RPMI7951 (cell line): ENCODE measurements around the gene TTC22. TPM values are rescaled to one million over a fixed set of nuclear protein-coding genes. Genes with fewer than 3 reads are reported as not detected.

Experiments
- DNase-seq: peaks from one replicate; pipeline ENCODE4 v3.0.0-alpha.2; 2012; ENCODE audit warnings: low read depth
- total RNA-seq: library from RNA; depleted of rRNA; stranded (reverse); fragments of >200 nt; shearing (Covaris generic); gene quantifications from 2 replicates; pipeline ENCODE4 v1.2.3, GENCODE V29; 2014

Gene TTC22
- total RNA-seq, 1 experiment from 2014 or later, result not detected

DNA sequence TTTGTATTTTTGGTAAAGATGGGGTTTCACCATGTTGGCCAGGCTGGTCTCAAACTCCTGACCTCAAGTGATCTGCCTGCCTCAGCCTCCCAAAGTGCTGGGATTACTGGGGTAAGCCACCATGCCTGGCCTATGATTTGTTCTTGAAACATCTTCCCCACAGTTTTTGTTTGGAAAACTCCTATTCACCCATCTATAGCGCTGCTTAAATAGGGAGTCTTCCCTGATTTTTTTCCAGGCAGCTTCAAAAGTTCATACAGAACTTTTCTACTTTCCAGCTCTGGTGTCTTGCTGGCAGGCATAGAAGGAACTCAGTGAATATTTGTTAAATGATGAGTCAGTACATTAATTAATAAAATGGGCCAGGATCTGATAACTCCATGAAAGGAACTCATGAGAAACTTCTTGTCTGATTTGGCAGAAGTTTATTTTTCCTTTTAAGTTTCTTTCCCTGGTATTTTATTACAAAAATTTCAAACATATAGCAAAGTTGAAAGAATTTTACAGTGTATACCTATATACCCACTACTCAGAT, 33.0 kb upstream of the TTC22 start:
- no peak for DNase-seq

DNA sequence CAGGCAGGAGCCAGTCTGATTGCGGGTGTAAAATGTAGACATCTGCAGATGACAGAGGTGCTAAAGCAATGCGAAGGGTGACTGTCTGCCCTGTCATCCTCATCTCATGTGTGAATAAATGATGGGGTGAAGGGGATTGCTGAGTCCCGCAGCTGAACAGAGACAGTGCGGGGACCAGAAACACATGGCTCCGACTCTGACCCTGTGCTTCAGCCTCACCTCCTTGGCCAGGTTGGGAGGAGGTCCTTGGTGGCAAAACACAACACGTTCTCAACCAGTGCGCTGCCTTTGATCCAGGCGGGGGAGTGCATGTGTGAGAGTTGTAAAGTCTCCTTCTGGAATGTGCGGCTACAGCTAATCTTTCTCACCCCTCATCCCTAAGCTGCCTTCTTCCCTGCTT, 32.0 kb upstream of the TTC22 start:
- no peak for DNase-seq

DNA sequence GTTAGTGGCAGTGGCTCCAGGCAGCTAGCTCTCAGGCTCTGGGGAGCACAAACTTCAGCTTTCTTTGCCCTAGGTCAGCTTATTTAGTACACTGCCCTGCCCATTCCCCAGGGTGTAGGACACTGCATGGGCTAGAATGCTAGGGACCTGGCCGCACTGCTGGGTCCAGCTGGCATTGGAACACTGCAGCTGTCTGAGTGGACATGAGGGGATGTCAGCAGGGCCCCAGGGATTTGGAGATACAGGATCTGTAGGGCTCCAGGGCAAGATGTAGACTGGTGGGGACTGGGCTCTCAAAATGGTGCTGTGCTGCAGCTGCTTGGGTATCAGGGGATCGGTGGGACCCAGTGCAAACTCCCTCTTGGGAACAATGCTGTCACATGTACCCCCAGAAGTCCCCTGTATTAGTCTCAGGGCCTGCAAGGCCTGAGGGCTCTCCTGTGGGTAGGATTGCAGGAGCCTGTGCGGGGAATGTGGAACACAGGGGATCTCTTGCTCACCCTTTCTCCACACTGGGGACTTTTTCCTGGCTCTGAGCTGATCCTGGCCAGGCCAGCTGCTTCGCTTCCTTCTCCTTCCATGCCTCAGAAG, 25.2 kb upstream of the TTC22 start:
- no peak for DNase-seq

DNA sequence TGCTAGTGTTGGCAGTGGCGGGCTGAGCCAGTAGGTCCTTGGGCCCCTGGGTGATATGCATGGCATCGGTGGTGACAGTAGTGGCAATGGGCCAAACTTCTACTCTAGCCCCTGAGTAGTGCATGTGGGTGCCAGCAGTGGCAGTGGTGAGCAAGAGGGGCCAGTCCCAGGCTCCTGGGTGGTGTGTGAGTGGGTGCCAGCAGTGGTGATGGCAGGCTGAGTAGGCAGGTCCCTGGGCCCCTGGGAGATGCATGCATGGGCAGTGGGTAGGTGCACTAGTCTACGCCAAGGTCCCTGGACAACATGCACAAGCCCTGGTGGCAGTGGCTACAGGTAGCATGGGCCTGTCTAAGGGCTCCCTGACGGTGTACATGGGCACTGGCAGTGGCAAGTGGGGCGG, 24.6 kb upstream of the TTC22 start:
- DNase-seq, result no peak

DNA sequence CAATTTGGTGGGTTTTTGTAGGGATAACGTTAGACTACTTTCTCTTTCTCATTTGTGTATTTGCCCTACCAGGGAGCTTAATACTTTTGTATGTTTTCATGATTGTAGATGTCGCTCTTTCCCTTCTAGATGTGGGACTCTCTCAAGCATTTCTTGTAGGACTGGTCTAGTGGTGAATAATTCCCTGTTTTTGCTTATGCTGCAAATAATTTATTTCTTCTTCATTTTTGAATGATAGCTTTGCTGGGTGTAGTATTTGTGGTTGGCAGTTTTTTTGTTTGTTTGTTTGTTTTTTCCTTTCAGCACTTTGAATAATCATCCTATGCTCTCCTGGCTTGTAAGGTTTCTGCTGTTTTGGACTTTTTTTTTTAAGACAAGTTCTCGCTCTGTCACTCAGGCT, 22.5 kb upstream of the TTC22 start:
- no peak for DNase-seq

DNA sequence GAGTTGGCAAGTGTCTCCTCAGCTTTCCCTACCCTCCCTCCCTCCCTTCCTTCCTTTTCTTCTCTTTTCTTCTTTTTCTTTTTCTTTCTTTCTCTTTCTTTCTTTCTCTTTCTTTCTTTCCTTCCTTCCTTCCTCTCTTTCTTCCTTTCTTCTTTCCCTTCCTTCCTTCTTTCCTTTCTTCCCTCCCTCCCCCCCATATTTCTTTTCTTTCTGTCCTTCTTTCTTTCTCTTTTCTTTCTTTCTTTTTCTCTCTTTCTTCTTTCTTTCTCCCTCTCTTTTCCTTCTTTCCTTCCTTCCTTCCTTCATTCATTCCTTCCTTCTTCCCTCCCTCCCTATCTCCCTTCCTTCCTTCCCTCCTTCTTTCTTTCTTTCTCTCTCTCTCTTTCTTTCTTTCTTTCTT, 18.6 kb upstream of the TTC22 start:
- no peak for DNase-seq

DNA sequence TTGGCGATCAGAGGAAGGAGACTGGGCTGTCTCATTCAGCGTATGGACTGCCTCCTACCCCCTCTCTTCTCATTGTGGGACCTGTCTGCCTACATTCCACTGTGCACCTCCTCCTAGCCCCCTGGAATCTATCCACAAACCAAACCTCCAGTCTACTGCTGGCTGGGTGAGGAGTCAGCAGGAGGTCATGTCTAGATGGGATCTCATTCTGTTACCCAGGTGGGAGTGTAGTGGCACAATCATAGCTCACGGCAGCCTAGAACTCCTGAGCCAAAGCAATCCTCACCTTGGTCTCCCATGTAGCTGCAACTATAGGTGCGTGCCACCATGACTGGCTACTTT, 18.0 kb upstream of the TTC22 start:
- DNase-seq, result no peak

DNA sequence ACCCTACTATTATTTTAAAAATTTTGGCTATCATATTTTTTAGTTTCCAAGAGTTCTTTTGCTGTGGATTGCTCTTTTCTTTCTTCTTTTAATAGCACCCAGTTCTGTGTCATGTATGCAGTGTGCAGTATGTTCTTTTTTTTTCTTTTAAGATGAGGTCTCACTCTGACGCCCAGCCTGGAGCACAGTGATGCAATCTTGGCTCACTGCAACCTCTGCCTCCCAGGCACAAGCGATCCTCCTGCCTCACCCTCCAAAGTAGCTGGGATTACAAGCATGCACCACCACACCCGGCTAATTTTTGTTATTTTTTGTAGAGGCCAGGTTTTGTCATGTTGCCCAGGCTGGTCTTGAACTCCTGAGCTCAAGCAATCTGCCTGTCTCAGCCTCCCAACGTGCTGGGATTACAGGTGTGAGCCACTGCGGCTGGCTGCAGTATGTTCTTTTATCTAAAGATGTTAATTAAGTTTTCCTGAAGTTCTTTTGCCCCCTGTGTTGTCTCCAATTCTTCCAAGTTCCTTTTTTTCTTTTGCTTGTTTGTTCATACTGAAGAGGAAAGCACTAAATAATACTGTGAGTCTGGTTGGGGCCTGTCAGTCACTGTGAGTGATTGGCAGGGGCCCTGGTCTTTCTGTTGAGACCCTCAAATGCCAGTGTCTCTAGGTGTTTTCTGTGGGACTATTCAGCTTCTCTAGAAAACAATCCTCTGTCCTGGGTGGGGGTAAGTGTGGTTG, 17.5 kb upstream of the TTC22 start:
- no peak for DNase-seq

DNA sequence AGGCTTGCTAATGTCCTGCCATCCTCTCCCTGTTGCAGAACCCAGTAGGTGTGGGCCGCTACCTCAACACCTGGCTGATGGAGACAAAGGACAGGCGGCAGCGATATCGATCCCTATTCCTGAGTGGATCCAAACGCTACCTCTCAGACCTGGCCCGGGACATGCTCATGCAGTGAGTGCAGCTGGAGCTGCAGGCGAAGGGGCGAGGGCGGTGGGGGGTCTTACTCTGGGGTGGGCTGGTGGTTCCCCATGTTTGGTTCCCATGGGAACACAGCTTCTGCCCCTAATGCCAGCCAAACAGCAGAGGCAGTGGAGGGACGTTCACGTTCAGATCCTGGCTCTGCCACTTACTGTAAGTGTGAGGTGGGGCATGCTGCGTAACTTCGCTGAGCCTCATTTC, 15.8 kb upstream of the TTC22 start:
- no peak for DNase-seq

DNA sequence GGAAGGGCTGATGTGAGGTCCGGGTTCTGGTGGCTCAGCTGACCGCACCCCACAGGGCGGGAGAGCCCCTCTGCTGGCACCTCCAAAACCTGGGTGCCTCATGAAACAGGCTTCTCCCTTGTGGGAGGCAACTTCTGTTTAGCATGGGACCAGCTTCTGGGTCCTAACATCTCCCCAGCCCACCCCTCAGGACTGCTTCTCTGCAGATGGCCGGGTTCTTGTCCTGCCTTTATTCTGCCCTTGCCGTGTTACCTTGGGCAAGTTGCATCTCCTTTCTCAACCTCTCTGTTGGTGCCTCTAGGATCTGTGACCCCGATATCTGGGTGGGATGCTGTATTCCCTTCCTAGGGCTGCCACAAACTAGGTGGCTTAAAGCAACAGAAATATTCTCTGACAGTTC, 15.0 kb upstream of the TTC22 start:
- DNase-seq, result no peak

DNA sequence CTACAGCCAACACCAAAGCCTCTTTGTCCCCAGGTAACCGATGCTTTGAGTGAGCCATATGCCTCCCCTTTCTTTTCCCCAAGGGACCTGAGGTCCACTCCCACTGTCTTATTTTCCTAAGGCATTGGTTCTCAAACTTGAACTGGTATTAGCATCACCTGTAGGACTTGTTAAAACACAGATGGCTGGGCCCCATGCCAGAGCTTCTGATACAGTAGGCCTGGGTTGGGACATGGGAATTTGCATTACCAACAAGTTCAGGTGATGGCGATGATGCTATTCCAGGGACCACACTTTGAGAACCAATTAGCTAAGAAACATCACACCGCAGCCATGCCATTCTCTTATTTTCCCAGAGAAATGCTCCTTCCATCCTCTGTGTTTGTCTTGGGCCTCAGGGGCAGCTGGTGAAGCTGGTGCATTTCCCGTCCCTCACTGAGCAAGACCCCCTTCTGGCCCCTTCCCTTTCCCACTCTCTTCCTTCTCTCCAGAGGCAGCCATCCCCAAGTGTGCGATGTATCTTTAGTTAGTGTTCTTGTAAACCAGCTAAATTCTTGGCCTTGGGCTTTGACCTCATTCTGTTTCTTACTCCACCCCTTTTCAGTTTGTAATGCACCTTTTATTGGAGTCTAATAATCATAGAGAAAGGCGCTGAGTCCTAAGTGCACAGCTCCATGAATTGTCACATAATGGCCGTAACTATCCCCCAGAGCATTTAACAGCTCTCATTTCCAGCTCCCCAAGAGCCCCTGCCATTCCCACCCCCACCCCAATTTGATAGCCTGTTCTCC, 14.2 kb upstream of the TTC22 start:
- no peak for DNase-seq

DNA sequence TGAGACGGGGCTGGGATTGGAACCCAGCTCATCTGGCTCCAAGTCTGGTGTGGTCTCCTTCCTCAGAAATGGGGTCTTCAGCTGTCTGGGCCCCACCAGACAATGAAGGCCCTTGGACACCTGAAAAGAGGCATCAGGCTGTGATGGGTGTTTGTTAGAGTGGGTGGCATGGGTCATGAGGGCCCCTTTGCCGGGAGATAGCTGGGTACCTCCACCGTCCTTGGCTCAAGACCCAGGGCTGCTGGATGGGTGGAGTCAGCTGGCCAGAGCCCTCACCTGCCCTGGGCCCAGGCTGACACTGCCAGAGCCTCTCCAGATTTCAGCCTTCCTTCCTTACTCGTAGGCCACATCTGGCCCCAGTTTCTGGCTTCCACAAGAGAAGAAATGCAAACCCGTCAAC, 13.4 kb upstream of the TTC22 start:
- DNase-seq, result no peak

DNA sequence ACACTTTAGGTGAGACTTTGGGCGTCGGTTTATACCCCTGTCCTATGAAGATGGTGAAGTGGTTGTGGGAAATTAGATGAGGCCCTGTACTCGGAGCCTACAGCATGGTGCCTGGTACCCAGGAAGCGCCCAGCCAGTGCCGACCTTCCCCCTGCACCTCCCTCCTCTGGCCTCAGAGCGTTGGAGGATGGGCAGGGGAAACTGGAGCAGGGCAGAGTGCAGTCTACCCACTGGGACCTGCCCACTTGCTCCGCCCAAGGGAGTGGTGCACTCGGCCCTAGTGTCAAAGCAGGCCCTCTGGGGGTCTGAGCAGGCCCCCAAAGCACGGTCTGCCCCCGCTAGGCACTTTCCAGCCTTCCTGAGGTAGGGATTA, 13.0 kb upstream of the TTC22 start:
- DNase-seq, result no peak

DNA sequence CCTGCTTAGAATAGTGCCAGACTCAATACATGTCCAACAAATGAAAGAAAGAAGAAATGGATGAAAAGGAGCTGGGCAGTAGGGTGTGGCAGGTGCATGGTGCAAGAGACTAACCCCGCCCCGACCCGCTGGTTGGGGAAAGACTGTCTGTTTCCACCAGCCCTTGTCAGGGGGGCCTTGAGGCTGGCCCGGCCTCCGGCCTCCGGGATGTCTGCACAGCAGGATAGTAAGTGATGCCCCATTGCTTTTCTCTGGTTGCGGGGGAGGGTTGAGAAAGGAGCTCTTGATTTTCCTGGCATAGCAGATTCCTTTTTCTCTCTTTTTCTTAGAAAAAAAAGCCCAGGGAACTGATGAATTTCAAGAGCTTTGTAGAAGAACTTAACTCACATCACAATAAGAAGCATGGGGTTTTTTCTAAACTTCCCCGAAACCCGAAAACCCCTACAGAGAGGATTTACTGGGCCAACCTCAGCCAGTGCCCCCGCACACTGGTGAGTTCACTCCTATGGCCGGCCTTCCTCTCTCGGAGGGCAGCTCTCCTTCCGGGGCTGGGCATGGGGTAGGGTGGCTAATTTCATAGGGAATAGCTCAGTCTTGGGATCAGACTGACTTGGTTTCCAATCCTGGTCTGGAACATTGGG, 12.5 kb upstream of the TTC22 start:
- no peak for DNase-seq

DNA sequence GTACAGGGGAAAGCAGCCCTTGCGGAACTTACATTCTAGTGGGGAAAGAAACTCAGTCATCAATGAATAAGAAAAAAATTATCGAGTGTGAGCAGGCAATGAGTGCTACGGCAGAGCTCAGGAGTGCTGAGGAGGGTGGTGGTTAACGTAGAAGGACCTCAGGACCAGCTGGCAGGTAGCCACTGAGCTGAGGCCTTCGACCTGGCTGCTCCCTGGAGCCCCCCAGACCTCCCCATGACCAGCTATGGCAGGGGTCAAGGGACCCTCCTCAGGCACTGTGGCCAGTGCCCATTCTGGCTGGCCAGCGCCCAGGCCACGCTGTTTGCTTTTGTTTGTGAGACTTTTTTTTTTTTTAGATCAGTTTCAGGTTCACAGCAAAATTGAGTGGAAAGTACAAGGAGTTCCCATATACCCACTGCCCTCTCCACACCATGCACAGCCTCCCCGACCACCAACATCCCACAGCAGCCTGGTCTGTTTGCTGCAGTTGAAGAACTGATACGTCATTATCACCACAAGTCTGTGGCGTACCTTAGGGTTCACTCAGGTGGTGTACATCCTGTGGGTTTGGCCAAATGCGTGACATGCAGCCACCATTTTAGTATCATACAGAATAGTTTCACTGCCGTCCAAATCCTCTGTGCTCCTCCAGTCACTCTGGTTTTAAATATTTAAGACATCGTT, 11.8 kb upstream of the TTC22 start:
- DNase-seq, result no peak

DNA sequence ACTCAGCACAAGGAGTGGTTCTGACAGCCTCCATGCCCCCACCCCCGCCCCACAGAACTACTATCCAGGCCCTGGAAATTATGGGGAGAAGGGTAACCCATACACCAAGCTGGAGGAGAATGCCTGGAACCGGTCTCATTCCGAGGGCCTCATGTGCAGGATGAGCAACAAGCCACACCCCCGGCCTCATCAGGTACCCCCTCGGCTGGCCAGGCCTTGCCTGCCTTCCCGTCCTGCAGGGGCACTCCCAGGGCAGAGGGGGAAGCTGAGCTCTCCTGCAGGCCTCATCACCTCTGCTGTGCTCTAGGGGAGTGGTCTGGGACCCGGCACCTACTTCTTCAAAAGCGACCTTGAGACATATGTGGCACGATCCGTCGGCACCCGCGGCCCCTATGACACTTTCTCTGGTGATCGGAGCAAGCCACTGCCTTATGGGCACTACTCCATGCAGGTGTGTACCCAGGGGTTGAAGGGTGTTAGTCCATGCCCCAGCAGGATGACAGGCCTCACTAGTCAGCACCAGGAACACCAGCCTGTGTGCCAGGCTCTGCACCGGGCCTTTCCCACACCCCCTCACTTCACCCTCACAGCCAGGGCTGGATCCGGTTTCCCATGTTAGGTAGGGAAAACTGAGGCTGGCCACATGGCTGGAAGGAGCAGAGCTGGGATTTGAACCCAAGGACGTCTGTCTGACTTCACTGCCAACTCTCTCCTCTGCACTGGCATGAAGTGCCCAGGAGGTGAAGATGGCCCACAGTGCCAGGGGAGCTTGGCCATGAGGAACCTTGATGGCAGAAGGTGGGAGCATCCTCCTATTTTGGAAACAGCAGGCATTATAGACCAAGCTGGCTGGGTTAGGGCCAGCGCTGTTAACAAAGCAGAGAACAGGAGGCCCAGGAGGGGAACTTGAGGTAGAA, 10.9 kb upstream of the TTC22 start:
- DNase-seq, result no peak

DNA sequence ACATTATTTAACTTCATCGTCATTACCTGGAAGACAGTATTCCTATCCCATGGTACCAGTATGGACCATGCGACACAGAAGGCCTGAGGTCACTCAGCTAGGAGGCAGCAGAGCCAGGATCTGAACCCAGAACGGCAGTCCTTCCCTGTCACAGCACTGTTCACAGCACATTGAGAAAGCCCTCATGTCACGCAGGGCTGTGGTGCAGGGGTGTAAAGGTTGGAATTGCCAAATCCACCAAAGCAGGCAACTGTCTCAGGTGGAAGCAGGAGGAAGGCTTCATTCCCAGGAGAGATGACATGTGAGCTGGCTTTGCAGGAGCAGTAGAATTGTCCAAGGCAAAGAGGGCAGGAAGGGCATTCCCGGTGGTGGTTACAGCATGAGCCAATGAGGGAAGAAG, 9.9 kb upstream of the TTC22 start:
- no peak for DNase-seq

DNA sequence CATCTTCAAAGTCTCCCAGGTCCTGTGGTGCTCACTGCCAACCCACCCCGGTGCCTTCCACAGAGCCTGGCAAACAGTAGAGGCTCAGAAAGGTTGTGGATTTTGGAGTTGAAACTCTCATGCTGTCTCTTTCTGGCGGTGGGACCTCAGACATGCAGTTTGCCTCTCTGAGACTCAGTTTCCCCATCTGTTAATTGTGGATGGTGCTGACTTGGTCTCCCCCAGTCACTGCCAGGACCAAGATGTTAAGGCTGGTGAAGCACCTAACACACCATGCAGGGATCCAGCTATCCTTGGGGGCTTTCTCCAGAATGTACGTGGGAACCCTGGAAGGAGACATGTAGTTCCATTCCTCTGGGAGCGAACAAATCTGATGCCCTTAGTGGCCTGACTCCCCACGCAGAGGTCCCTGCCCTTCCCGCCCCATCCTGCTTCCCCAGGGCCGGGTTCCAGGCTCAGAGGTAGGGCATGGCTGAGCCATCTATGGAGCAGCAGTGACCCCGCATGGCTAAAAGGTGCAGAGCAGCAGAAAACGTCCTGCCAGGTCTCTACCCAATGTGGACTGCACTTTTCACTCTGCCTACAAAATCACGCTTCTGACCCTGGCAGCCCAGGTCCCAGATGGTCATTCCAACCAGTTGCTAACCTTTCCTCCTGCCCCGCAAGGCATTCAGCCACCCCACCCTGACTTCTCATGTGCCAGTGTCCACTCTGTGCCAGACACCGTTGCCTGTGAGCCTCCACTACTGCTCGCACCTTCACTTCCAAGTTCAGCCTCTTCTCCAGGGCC, 9.2 kb upstream of the TTC22 start:
- DNase-seq, result peak; percentile 37

DNA sequence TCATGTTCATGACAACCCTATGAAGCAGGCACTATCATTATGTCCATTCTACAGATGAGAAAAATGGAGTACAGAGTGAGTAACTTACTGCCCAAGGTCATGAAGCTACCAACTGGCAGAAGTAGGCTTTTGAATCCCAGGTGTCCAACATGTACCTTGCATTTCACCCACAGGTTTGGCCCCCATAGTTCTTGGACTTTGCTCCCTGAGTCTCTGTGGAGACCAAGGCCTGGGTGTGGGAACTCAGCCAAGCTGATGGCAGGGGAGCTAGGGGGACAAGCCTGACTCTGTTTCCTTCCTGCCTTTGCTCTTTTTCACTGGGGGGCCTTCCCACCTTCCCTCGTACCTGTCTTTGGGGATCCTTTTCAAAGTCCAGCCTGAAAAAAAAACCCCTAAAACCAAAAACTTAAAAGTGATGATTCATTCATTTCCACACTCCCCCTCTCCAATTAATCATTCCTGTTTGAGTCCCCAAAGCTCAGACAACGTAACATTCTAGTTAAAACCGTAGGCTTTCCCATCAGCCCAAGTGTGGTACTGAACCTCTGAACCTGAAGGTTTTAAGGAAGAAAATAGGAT, 8.5 kb upstream of the TTC22 start:
- no peak for DNase-seq
